GM12864 (cell line): ENCODE data around the gene GGNBP2.

Source experiments
- DNase-seq: peaks from one replicate; pipeline ENCODE4 v3.0.0-alpha.2; 2011; ENCODE audit warnings: low read depth
- H3K4me3 ChIP-seq: 2 replicates; pipeline ENCODE4 v1.5.1; 2011; ENCODE audit warnings: mild to moderate bottlenecking, low read depth, low read length, control low read depth
- CTCF ChIP-seq: IDR thresholded peaks from 2 replicates; pipeline ENCODE4 v1.5.1; 2011; ENCODE audit warnings: low read depth, mild to moderate bottlenecking, moderate library complexity, low read length, control low read depth, inconsistent platforms; ENCODE audit errors: missing control alignments

Gene GGNBP2

GRCh38 chr17:36616061-36617029 is 71.6 kb downstream of the GGNBP2 start:
- TF ChIP-seq CTCF = no peak
- no peak for DNase-seq
- H3K4me3 ChIP-seq = no peak overlapping the region

GRCh38 chr17:36617773-36618172 is 73.1 kb downstream of the GGNBP2 start:
- no peak overlapping the region for H3K4me3 ChIP-seq
- no peak for DNase-seq
- TF ChIP-seq CTCF = no peak

GRCh38 chr17:36623281-36623680 is 78.6 kb downstream of the GGNBP2 start:
- H3K4me3 ChIP-seq = no peak overlapping the region
- TF ChIP-seq CTCF = no peak
- DNase-seq = no peak

- H3K4me3 ChIP-seq = no peak overlapping the region
- TF ChIP-seq CTCF = no peak
- no peak for DNase-seq
Observed at GRCh38 chr17:36625188-36625587, 80.5 kb downstream of the GGNBP2 start.

GRCh38 chr17:36627101-36627500 is 82.4 kb downstream of the GGNBP2 start:
- DNase-seq = no peak
- H3K4me3 ChIP-seq = no peak overlapping the region
- TF ChIP-seq CTCF = no peak

GRCh38 chr17:36628576-36628975 is 83.9 kb downstream of the GGNBP2 start:
- no peak for DNase-seq
- TF ChIP-seq CTCF = no peak
- H3K4me3 ChIP-seq = no peak overlapping the region
